D721Med (cell line): ENCODE results near the gene FBXO33.

Source experiments
- DNase-seq: peaks from one replicate; pipeline ENCODE4 v3.0.0; 2011; ENCODE audit warnings: low spot score; ENCODE audit not compliant: insufficient read length
- FAIRE-seq: peaks from 2 replicates; lab custom pipeline; 2011; peaks lifted over from hg19 to GRCh38; lab: Jason Lieb, UNC
- TF ChIP-seq, protein P1 (sequence below): IDR thresholded peaks from 2 replicates; pipeline ENCODE4 v1.5.1; 2012; ENCODE audit warnings: mild to moderate bottlenecking, control low read depth; ENCODE audit not compliant: insufficient read depth; ENCODE audit errors: missing control alignments

FBXO33 gene

DNA sequence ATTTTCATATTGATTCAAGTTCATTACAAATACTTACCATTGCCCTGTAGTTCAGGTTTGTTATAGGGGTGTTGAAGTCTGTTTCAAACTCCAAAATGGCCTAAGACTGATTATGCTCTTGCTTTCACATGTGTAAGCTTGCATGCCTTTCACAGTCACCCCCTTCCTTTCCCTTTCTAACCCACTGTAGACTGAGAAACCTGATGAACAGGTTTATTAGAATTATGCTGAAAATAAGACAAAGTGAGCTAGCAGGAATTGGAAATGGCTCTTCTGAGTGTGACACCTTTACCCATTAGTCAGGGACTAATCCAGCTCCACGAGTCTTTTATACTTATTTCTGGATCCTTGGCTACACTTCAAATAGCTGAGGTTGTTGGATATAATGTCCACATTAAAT lies 38.9 kb downstream of the FBXO33 start:
- TF ChIP-seq, protein P1, sequence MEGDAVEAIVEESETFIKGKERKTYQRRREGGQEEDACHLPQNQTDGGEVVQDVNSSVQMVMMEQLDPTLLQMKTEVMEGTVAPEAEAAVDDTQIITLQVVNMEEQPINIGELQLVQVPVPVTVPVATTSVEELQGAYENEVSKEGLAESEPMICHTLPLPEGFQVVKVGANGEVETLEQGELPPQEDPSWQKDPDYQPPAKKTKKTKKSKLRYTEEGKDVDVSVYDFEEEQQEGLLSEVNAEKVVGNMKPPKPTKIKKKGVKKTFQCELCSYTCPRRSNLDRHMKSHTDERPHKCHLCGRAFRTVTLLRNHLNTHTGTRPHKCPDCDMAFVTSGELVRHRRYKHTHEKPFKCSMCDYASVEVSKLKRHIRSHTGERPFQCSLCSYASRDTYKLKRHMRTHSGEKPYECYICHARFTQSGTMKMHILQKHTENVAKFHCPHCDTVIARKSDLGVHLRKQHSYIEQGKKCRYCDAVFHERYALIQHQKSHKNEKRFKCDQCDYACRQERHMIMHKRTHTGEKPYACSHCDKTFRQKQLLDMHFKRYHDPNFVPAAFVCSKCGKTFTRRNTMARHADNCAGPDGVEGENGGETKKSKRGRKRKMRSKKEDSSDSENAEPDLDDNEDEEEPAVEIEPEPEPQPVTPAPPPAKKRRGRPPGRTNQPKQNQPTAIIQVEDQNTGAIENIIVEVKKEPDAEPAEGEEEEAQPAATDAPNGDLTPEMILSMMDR: no peak

DNA sequence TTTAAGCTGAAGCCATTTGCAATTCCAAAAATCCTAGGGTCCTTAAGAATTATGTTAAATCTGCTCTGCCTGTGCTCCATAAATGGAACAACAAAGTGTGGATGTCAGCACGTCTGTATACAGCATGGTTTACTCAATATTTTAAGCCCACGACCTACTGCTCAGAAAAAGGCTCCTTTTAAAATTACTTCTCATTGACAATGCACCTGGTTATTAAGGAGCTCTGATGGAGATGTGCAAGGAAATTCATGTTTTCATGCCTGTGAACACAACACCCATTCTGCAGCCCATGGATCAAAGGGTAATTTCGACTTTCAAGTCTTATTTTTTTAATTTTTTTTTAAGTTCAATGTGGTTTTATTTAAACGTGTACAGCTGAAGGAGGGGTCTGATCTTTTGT lies 48.1 kb downstream of the FBXO33 start:
- TF ChIP-seq, protein P1: no peak
- no peak for FAIRE-seq
- no peak for DNase-seq

More for the DNA sequence above, 38.9 kb downstream of the FBXO33 start:
- DNase-seq (no peak), FAIRE-seq (no peak)

DNA sequence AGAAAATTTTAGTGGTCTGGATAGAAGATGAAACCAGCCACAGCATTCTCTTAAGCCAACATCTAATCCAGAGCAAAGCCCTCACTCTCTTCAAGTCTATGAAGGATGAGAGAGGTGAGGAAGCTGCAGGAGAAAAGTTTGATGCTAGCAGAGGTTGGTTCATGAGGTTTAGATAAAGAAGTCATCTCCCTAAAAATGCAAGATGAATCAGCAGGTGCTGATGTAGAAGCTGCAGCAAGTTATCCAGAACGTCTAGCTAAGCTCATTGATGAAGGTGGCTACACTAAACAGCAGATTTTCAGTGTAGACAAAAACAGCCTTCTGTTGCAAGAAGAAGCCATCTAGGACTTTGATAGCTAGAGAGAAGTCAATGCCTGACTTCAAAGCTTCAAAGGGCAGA lies 48.5 kb downstream of the FBXO33 start:
- FAIRE-seq (no peak), DNase-seq (no peak)
- TF ChIP-seq, protein P1: no peak

DNA sequence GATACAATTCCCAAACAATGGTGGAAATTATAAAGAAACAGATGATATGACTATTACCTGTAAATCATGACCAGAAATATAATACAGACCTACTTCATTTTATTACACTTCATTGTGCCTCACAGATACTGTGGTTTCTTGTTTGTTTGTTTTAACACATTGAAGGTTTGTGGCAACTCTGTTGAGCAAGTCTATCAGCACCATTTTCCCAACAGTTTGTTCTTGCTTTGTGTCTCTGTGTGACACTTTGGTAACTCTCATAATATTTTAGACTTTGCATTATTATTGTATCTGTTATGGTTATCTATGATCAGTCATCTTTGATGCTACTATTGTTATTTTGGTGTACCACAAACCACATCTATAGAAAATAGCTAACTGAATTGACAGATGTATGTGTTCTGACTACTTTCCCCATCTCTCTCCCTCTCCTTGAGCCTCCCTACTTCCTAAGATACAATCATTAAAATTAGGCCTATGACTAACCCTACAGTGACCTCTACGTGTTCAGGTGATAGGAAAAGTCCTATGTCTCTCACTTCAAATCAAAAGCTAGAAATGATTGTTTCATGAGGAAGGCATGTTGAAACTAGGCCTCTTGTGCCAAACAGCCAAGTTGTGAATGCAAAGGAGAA lies 49.1 kb downstream of the FBXO33 start:
- DNase-seq: no peak
- no peak for FAIRE-seq
- TF ChIP-seq, protein P1: no peak

DNA sequence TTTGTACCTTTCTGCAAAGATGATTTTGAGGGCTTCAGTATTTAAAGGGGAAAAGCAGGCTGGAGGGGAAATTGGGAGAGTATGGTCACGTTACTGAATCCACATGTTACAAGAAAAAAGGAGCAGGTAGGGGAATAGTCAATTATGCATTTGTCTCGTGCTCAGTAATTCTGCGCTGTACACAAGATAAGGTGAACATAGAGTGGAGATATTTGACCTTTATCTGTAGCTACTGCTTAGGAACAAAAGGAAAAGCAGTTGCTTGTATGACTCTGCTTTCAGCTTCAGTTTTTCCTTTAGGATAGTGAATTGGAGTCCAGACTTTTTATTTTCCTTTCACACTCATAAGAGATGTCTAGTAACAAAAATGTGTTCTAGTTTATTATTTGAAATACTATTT lies 49.8 kb downstream of the FBXO33 start:
- DNase-seq (no peak), FAIRE-seq (no peak)
- TF ChIP-seq, protein P1: no peak

DNA sequence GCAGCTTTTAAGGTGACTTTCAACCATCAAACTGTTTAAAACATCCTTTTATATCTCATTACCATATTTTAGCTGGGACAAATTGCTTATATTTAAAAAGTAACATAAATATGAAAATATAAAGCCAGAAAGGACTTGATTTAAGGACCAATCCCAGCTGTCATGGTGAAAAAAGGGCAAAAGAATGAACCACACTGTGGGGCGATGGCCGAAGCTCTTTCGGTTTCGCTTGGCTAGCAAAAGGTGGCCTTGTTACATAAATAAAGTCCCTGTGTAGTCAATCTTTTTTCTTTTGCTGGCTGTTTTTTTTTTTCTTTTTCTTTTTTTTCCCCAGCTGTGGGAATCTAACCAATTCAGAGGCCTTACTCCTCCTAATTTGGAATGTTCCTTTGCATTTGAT lies 50.9 kb downstream of the FBXO33 start:
- DNase-seq (no peak), FAIRE-seq (no peak)
- TF ChIP-seq, protein P1: no peak

DNA sequence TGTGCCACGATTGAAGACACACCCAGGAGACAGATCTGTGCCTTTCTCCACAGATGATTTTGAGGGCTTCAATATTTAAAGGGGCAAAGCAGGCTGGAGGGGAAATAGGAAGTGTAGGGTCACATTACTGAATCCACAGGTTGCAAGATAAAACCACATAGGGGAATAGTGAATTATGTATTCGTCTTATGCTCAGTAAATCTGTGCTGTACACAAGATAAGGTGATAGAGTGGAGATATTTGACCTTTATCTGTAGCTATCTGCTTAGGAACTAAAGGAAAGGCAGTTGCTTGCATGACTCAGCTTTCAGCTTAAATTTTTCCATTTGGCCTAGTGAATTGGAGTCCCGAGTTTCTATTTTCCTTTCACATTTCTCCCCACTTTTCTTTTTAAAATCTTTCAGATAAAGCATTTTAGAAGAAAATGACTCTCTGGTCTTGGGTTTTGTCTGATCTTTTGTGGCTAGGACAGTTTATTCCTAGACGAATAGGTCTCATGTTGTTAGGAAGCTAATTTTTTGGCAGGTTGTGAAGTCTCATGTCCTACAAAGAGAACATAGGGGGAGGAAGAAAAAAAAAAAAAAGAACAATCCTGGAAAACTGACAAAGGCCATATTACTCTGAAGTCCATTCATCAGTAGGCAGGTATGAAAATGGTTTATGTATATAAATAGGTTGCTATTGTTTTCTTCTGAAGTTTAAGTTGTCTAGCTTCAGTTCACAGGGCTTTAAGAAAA lies 55.4 kb downstream of the FBXO33 start:
- no peak for DNase-seq
- FAIRE-seq: no peak
- TF ChIP-seq, protein P1: no peak
